H1 (cell line): ENCODE data around the gene PRKCZ. TPM values are rescaled to one million over a fixed set of nuclear protein-coding genes. Genes with fewer than 3 reads are reported as not detected.

Experiments
- BRCA1 ChIP-seq: IDR thresholded peaks from 2 replicates; pipeline ENCODE4 v1.6.1; 2012; ENCODE audit warnings: low read depth, low read length, improper control_type of control experiment
- JUND ChIP-seq: IDR thresholded peaks from 2 replicates; pipeline ENCODE4 v1.6.1; 2011; ENCODE audit warnings: mild to moderate bottlenecking, improper control_type of control experiment, low read length
- MAX ChIP-seq: IDR thresholded peaks from 2 replicates; pipeline ENCODE4 v1.6.1; 2012; ENCODE audit warnings: inconsistent platforms
- NANOG ChIP-seq: IDR thresholded peaks from 2 replicates; pipeline ENCODE4 v1.6.1; 2011; ENCODE audit warnings: low read length, low read depth, mild to moderate bottlenecking, inconsistent platforms; ENCODE audit not compliant: insufficient read depth, poor library complexity, severe bottlenecking
- RAD21 ChIP-seq, 2 experiments: IDR thresholded peaks in 1 of 2; conservative IDR thresholded peaks in 1 of 2; 2 replicates each; pipeline ENCODE4 v1.6.1; 2011; ENCODE audit warnings: low read depth in 2 of 2, low read length in 2 of 2, improper control_type of control experiment in 1 of 2, inconsistent platforms in 1 of 2, mild to moderate bottlenecking in 1 of 2, moderate library complexity in 1 of 2
- RFX5 ChIP-seq: IDR thresholded peaks from 2 replicates; pipeline ENCODE4 v1.6.1; 2011; ENCODE audit warnings: low read depth, low read length, improper control_type of control experiment, borderline replicate concordance
- SIN3A ChIP-seq, 2 experiments: IDR thresholded peaks in 1 of 2; conservative IDR thresholded peaks in 1 of 2; 2 replicates each; pipeline ENCODE4 v1.6.1; 2011 to 2012; ENCODE audit warnings: low read length in 2 of 2, improper control_type of control experiment in 1 of 2, low read depth in 1 of 2, mild to moderate bottlenecking in 1 of 2
- SIX5 ChIP-seq: IDR thresholded peaks from 2 replicates; pipeline ENCODE4 v1.6.1; 2011; ENCODE audit warnings: mild to moderate bottlenecking, low read depth, low read length
- YY1 ChIP-seq: IDR thresholded peaks from 2 replicates; pipeline ENCODE4 v1.6.1; 2011; ENCODE audit warnings: low read depth, mild to moderate bottlenecking, low read length
- polyA plus RNA-seq, 7 experiments: library from polyadenylated mRNA; depleted of rRNA in 3 of 7; stranded (reverse) in 5 of 7; unstranded in 2 of 7; fragments of >200 nt in 5 of 7; fragments of 200-250 nt in 2 of 7; gene quantifications; 1 replicate in 5 of 7; 2 replicates in 1 of 7; 4 replicates in 1 of 7; pipeline versions ENCODE4 v1.2.1 to v1.2.3, GENCODE V29; 2011 to 2013; ENCODE audit warnings: missing spikeins in 2 of 7, mixed read lengths in 2 of 7
- total RNA-seq: library from RNA; stranded (reverse); fragmentation: NEBNext Ultra II Directional; extraction: Animal tissue kit (Norgen Biotek cat#: 25700); gene quantifications from 2 replicates; pipeline ENCODE4 v1.2.1, GENCODE V29; 2021

Gene PRKCZ
- total and polyA plus RNA-seq, 2 of the 8 experiments (the other 6 are each of a cell fraction or from before 2014, with no cell fraction given) = 37.4 to 45.1 TPM

GRCh38 chr1:2046174-2046917, 3.9 kb upstream of the PRKCZ start (continued):
- TF ChIP-seq MAX (peak; percentile 51; the same call in 1 of the 2 replicates), SIX5 (no peak), RAD21 (IDR thresholded peaks at IDR 0.05 in 1 of 2, conservative IDR thresholded peaks at IDR 0.05 in 1 of 2; ENCODE audit: low read depth in 2 of 2, low read length in 2 of 2) (peak; percentile 84 to 88), BRCA1 (no peak), RFX5 (0 out of 2 replicates have a peak, but pooled peaks have one; percentile 21), YY1 (0 out of 2 replicates have a peak, but pooled peaks have one; percentile 39), NANOG (no peak), JUND (0 out of 2 replicates have a peak, but pooled peaks have one; percentile 19), SIN3A (conservative IDR thresholded peaks at IDR 0.05 in 1 of 2, IDR thresholded peaks at IDR 0.05 in 1 of 2; ENCODE audit: low read depth in 1 of 2, low read length in 2 of 2) (0 out of 4 replicates have a peak, but pooled peaks of 1 of the 2 experiments have one; percentile 39)
